T-helper 2 cell (primary cell): ENCODE results near the gene CELF5.

Experiments
- DNase-seq, 5 experiments: peaks; one replicate each; pipeline versions ENCODE4 v3.0.0 to v3.0.0-alpha.2; 2012 to 2022
- total RNA-seq, 2 donors: gene quantifications; one replicate each; lab custom pipeline; 2026; lab: John Stamatoyannopoulos, UW

CELF5 gene
- total RNA-seq = 0 to 0.27 reads per million in 2 donors

- DNase-seq = peak; percentile 24 to 55 (median 44)
Observed at GRCh38 chr19:3224346-3225168, at the start of gene CELF5. Gene CELF5 (plus strand): TSS chr19:3224661. CDS start chr19:3224740, 79 bp downstream.

DNA sequence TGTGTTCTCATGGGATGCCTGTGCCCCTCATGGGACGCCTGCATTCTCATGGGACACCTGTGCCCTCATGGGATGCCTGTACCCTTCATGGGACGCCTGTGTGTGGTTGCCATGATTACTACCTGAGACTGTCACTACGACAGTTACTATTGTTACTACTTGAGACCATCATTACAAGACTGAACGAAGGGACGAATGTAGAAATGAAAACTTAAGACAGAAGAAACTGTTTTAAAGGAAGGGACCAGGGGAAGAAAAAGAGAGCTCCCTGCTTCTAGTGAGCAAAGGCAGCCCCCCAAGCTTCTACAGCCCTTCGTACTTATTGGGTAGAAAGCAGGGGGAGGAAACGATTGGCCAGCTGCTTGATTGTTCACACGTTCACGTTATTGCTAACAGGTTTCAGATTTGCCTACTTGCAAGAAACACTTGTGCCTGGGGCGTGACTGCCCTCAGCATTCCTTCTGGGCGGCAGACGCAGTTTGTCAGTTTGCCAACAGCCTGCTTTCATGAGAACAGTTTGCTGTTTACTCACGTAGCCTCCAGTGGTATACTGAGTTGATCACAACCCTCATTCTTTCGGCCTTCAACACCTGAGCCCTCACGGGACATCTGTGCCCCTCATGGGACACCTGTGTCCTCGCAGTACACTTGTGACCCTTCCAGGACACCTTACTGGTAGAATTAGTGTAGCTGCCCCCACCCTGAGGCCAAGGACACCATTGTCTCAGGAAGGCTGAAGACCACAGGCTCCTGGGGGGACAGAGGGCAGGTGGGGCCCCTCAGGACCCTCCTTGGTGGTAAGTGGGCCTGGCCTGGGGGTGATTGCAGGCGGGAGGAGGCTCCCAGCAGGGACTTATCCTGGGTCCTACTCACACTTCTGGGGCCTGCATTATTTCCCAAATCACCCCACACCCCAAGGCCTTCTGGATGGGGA lies 48.4 kb upstream of the CELF5 start:
- DNase-seq = peak in 2 of 5 experiments; percentile 37 to 73

GRCh38 chr19:3176715-3177501 lies 47.6 kb upstream of the CELF5 start:
- peak in 4 of 5 experiments; percentile 39 to 87 (median 58) for DNase-seq

DNA sequence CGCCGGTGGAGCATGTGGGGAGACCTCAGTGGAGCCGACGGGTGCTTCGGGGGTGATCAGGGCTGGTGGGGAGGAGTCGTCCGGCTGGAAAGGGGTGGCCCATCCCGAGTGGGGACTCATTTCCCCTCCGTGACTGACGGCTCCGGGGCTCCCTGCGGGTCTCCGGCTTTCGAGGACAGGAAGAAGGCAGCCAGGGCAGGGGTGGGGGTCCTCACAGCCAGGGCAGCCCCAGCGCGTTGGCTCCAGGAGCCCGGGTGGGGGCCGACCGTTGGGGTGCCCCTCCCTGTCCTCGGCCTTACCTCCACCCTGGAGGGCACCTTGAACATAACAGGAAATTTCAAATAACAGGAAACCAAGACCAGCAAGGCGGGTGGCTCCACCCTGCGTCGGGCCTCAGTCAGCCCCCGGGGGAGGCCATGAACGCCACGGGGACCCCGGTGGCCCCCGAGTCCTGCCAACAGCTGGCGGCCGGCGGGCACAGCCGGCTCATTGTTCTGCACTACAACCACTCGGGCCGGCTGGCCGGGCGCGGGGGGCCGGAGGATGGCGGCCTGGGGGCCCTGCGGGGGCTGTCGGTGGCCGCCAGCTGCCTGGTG lies 46.0 kb upstream of the CELF5 start, which contains the start of gene S1PR4:
Gene S1PR4 (plus strand): TSS at position 393 of the 596 bp plus-strand sequence. CDS start 24 bp downstream, at position 417.
- DNase-seq = peak in 4 of 5 experiments; percentile 35 to 91 (median 61)

- DNase-seq = peak in 1 of 5 experiments; percentile 60
Observed at GRCh38 chr19:3178973-3179738, 45.3 kb upstream of the CELF5 start.

DNA sequence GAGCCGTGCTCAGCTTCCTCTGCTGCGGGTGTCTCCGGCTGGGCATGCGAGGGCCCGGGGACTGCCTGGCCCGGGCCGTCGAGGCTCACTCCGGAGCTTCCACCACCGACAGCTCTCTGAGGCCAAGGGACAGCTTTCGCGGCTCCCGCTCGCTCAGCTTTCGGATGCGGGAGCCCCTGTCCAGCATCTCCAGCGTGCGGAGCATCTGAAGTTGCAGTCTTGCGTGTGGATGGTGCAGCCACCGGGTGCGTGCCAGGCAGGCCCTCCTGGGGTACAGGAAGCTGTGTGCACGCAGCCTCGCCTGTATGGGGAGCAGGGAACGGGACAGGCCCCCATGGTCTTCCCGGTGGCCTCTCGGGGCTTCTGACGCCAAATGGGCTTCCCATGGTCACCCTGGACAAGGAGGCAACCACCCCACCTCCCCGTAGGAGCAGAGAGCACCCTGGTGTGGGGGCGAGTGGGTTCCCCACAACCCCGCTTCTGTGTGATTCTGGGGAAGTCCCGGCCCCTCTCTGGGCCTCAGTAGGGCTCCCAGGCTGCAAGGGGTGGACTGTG lies 44.6 kb upstream of the CELF5 start:
- peak in 2 of 5 experiments; percentile 29 to 71 for DNase-seq

GRCh38 chr19:3183721-3184641 lies 40.5 kb upstream of the CELF5 start:
- DNase-seq = no peak

- peak in 3 of 5 experiments; percentile 35 to 67 (median 53) for DNase-seq
Observed at GRCh38 chr19:3184847-3185460, 39.5 kb upstream of the CELF5 start.

DNA sequence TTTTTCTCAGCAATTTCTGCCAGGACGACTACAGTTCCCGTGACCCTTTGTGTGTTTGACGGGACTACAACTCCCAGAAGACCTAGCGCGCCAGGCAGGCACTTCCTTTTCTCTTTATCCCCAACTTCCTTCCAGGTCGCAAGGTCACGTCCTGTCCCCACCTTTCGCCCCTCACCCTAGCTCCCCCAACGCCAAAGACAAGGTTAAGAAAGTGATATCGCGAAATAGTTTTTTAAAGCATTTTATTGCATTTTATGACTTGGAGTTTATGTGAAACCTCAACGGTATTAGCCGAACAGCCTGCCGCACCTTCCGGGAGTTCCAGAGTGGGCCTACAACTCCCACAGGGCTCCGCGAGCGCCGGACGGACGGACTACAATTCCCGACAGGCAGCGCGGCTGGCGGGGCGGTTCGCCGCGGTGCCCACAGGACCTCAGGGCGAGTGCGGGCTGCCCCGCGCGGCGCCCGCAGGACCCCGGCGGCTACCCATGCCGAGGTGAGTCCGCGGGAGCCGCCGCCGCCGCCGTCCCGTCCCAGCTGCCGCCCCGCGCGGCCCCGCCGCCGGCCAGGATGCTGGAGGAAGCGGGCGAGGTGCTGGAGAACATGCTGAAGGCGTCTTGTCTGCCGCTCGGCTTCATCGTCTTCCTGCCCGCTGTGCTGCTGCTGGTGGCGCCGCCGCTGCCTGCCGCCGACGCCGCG lies 38.9 kb upstream of the CELF5 start, which contains the start of gene NCLN:
Gene NCLN (plus strand): TSS at position 470 of the 699 bp plus-strand sequence. CDS start 101 bp downstream, at position 571.
- peak; percentile 86 to 96 (median 91) for DNase-seq

DNA sequence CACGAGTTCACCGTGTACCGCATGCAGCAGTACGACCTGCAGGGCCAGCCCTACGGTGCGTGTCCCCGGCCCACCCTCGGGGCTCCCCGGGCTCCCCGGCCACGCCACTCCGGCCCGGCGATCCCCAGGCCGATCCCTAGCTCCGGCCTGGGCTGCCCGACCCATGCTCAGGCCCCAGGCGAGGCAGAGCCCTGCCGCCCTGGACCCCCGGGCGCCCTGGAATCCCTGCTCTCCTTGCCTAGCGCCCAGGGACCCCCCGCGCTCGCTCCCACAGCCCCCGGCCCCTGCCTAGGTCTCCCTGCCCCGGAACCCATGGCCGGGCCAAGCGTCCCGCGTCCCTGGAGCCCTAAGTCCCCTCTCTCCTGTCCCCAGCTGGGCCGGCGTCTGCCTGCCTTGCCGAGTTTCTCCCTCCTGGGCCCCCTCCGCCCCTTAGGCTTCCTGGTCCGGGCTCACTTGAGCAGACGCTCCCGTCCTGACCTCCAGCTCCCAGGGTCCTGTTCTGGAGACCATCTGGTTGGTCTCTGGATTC lies 38.2 kb upstream of the CELF5 start:
- peak in 1 of 5 experiments; percentile 36 for DNase-seq

- DNase-seq = no peak
Observed at GRCh38 chr19:3186891-3187661, 37.4 kb upstream of the CELF5 start.

- no peak for DNase-seq
Observed at GRCh38 chr19:3187662-3188511, 36.6 kb upstream of the CELF5 start.

DNA sequence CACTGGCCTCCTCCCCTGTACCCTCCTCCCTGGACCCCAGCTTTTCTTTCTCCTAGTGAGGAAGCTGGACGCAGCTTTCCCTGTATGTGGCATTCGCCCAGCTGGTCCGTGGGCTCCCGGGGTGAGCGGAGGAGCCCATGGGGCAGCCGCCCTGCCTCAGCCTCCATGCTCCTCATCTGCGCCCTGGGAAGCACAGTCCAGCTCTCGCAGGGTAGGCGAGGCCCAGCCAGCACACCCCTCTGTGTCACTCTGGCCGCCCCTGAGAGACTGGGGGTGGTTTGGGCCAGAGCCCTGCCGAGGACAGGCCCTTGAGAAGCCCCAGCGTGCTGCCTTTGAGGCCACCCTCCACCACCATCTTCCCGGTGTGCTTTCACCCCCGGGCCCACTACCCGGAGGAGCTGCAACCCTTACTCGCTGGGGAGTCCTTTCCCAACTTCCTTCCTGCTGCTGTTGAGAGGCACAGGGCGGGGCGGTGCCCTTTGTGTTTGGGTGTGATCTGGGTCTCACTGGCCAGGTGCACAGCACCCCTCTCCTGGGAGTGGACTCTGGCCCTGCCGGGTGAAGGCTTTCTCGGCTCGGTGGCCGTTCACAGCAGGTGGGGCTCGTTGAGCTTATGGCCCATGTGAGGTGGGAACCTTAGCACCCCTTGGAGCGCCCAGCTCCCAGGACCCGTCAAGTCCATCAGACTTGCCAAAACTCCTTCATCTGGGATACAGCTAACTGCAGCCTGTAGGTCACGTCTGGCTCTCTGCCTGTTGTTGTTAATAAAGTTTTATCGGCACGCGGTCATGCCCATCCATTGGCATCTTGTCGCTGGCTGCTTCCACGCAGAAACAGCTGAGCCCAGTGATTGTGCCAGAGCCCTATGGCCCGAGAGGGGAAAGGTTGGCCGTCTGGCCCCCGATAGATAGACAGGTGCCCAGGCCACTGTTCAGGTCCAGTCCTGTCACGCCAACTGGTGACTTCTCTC lies 35.5 kb upstream of the CELF5 start:
- no peak for DNase-seq

DNA sequence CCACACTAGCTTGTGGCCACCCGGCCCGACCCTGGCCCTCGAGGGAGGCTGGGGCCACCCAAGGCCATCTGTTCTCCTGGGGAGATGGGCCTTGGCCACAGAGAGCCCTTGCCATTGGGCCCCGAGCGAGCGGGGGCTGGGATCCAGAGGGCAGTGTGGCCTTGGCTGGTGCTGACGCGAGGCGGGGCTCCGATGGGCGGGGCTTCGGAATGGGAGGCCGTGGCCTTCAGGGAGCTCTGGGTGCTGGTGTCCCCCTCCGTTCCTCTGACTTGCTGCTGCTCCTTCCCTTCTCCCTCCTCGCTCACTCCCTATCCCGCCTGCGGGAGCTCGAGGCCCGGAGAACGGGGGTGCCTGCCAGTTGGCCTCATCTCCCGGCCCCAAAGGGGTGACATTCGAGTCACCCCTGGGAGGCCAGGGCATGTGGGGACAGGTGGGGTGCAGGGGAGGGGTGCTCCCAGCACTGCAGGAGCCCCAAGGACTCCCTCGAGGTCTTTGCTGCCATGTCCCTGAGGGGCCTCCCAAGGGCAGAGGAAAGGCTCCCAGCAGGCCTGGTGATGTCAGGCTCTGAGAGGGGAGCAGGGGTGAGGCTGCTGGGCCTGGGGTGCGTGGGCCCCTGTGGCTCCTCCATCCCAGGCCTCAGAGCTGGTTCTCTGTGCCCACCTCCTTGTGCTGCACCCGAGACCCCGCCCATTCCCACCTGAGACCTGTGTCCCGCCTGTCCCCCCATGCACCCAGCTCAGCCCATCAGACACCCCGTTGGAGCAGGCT lies 34.6 kb upstream of the CELF5 start:
- DNase-seq = no peak
